HCT116 (cell line): Measurements from ENCODE around the gene PISD. TPM values are rescaled to one million over a fixed set of nuclear protein-coding genes. Genes with fewer than 3 reads are reported as not detected.
A peak's percentile ranks its signal among the peaks of the same experiment; 100 is the strongest.

ENCODE experiments used
- ATAC-seq: fragments of 200-7000 bp; cut with Tn5 transposase; 2 replicates; pipeline ENCODE4 v1.9.1; 2020; ENCODE audit warnings: mild to moderate bottlenecking, moderate library complexity
- BruUV-seq: library from RNA; stranded (reverse); fragments of 400-500 nt; replicated peaks from 2 replicates; lab custom pipeline; 2021; lab: Mats Ljungman, UMichigan
- CTCF ChIA-PET: fragments of 300-600 bp; sonication (Branson Sonifier 250); formaldehyde crosslinking; loops from one replicate; lab custom pipeline; 2021; ENCODE audit warnings: antibody characterized with exemption; lab: Charles Lee
- POLR2A ChIA-PET: fragments of 300-600, 350-600 bp; sonication (Branson Sonifier 250); formaldehyde crosslinking; loops from one replicate; lab custom pipeline; 2021; ENCODE audit warnings: antibody characterized with exemption; lab: Charles Lee
- RAD21 ChIA-PET, 2 experiments: fragments of 300-600 bp; sonication (Branson Sonifier 250); formaldehyde crosslinking; loops; one replicate each; lab custom pipeline; 2023; ENCODE audit warnings: low total read pairs in 2 of 2; ENCODE audit not compliant: uncharacterized antibody in 2 of 2, unreplicated experiment in 2 of 2, low non-redundant PET in 1 of 2; lab: Charles Lee
- DNase-seq: peaks from one replicate; pipeline ENCODE4 v3.0.0-alpha.2; 2010; ENCODE audit warnings: low read depth, low spot score
- H2AFZ ChIP-seq: fragments of 200-600 bp; shearing (Covaris generic), sonication (generic); 2 replicates; pipeline ENCODE4 v1.6.1; 2017; ENCODE audit warnings: low read depth, mixed run types, mixed read lengths, antibody characterized with exemption, low read length; ENCODE audit not compliant: poor library complexity, severe bottlenecking
- H3K27ac ChIP-seq: 2 replicates; pipeline ENCODE4 v1.5.1; 2012; ENCODE audit warnings: low read depth, low read length
- H3K27me3 ChIP-seq: fragments of 200-600 bp; sonication (generic); 2 replicates; pipeline ENCODE4 v1.6.1; 2016; ENCODE audit warnings: mixed run types, low read length, mixed read lengths; ENCODE audit not compliant: insufficient read depth
- H3K36me3 ChIP-seq, 2 experiments: fragments of 200-500 bp in 1 of 2; fragments of 200-600 bp in 1 of 2; sonication (Bioruptor generic) in 1 of 2; sonication (generic) in 1 of 2; 2 replicates each; pipeline versions ENCODE4 v1.5.1 to v1.6.1; 2014 to 2016; ENCODE audit warnings: low read length in 2 of 2, inconsistent platforms in 1 of 2, mixed read lengths in 1 of 2, mixed run types in 1 of 2; ENCODE audit not compliant: insufficient read depth in 2 of 2, control insufficient read depth in 1 of 2
- H3K4me1 ChIP-seq, 2 experiments: fragments of 200-600 bp in 1 of 2; sonication (generic) in 1 of 2; 2 replicates each; pipeline versions ENCODE4 v1.5.1 to v1.6.1; 2012 to 2017; ENCODE audit warnings: low read length in 2 of 2, inconsistent platforms in 1 of 2, mild to moderate bottlenecking in 1 of 2, mixed read lengths in 1 of 2, mixed run types in 1 of 2, moderate library complexity in 1 of 2; ENCODE audit not compliant: insufficient read depth in 2 of 2, control insufficient read depth in 1 of 2
- H3K4me2 ChIP-seq: fragments of 200-600 bp; sonication (generic); 2 replicates; pipeline ENCODE4 v1.6.1; 2017; ENCODE audit warnings: mixed run types, low read length, mixed read lengths
- H3K4me3 ChIP-seq, 2 experiments: fragments of 200-600 bp in 1 of 2; sonication (generic) in 1 of 2; replicated peaks in 1 of 2; 2 replicates each; pipeline ENCODE4 v1.5.1; 2011 to 2016; ENCODE audit warnings: low read length in 2 of 2, control low read depth in 1 of 2, low read depth in 1 of 2, mild to moderate bottlenecking in 1 of 2, mixed read lengths in 1 of 2, mixed run types in 1 of 2
- H3K79me2 ChIP-seq: fragments of 200-600 bp; sonication (generic); 2 replicates; pipeline ENCODE4 v1.6.1; 2017; ENCODE audit warnings: mild to moderate bottlenecking, mixed run types, low read length, moderate library complexity, mixed read lengths; ENCODE audit not compliant: insufficient read depth
- H3K9ac ChIP-seq: fragments of 200-600 bp; sonication (generic); 2 replicates; pipeline ENCODE4 v1.6.1; 2016; ENCODE audit warnings: low read length, mixed read lengths
- H3K9me2 ChIP-seq: fragments of 200-600 bp; sonication (generic), shearing (Covaris generic); 2 replicates; pipeline ENCODE4 v1.6.1; 2017; ENCODE audit warnings: mixed run types, mild to moderate bottlenecking, moderate library complexity; ENCODE audit not compliant: insufficient read depth
- H3K9me3 ChIP-seq, 2 experiments: fragments of 200-500 bp in 1 of 2; fragments of 200-600 bp in 1 of 2; sonication (Bioruptor generic) in 1 of 2; sonication (generic) in 1 of 2; 2 replicates each; pipeline ENCODE4 v1.6.1; 2014 to 2017; ENCODE audit warnings: low read length in 2 of 2, mixed read lengths in 2 of 2, inconsistent platforms in 1 of 2, low read depth in 1 of 2, mild to moderate bottlenecking in 1 of 2, mixed run types in 1 of 2, moderate library complexity in 1 of 2; ENCODE audit not compliant: control insufficient read depth in 1 of 2, insufficient read depth in 1 of 2
- H4K20me1 ChIP-seq: fragments of 200-600 bp; sonication (generic), shearing (Covaris generic); 2 replicates; pipeline ENCODE4 v1.6.1; 2017; ENCODE audit warnings: mixed run types, mild to moderate bottlenecking, moderate library complexity; ENCODE audit not compliant: insufficient read depth
- EGR1 ChIP-seq: IDR thresholded peaks from 2 replicates; pipeline ENCODE4 v1.6.1; 2012; ENCODE audit warnings: low read depth
- EZH2 ChIP-seq: fragments of 200-600 bp; sonication (generic); IDR thresholded peaks from 2 replicates; pipeline ENCODE4 v1.6.1; 2017; ENCODE audit warnings: antibody characterized with exemption, mixed run types
- POLR2AphosphoS5 ChIP-seq: IDR thresholded peaks from 2 replicates; pipeline ENCODE4 v1.6.1; 2011; ENCODE audit warnings: mild to moderate bottlenecking, low read depth, low read length, moderate library complexity
- RAD21 ChIP-seq: IDR thresholded peaks from 2 replicates; pipeline ENCODE4 v1.6.1; 2012; ENCODE audit warnings: low read depth, mild to moderate bottlenecking
- SIN3A ChIP-seq: IDR thresholded peaks from 2 replicates; pipeline ENCODE4 v1.6.1; 2012; ENCODE audit warnings: low read depth
- intact Hi-C: fragments of 100-400 bp; cut with micrococcal nuclease; formaldehyde crosslinking; loops from 2 replicates; pipeline ENCODE4 v1.10.0; 2022
- total RNA-seq: library from RNA; stranded (reverse); gene quantifications from one replicate; pipeline ENCODE4 v1.2.1, GENCODE V29; 2021; ENCODE audit not compliant: unreplicated experiment
- TF ChIP-seq, protein P1 (sequence below): IDR thresholded peaks from 2 replicates; pipeline ENCODE4 v1.6.1; 2011; ENCODE audit warnings: mild to moderate bottlenecking, low read length, moderate library complexity; ENCODE audit not compliant: insufficient replicate concordance; ENCODE audit errors: extremely low read depth
- TF ChIP-seq, protein P2 (sequence below), 3 experiments: fragments of 200-600 bp in 1 of 3; sonication (generic) in 1 of 3; IDR thresholded peaks in 2 of 3; conservative IDR thresholded peaks in 1 of 3; 2 replicates each; pipeline ENCODE4 v1.5.1; 2012 to 2017; ENCODE audit warnings: low read depth in 2 of 3, low read length in 2 of 3, antibody characterized with exemption in 1 of 3, borderline replicate concordance in 1 of 3, control low read depth in 1 of 3, mild to moderate bottlenecking in 1 of 3, mixed read lengths in 1 of 3, mixed run types in 1 of 3, moderate library complexity in 1 of 3; ENCODE audit not compliant: insufficient read depth in 1 of 3

The PISD gene
- total RNA-seq, 1 experiment from 2014 or later: 47.1 TPM

DNA sequence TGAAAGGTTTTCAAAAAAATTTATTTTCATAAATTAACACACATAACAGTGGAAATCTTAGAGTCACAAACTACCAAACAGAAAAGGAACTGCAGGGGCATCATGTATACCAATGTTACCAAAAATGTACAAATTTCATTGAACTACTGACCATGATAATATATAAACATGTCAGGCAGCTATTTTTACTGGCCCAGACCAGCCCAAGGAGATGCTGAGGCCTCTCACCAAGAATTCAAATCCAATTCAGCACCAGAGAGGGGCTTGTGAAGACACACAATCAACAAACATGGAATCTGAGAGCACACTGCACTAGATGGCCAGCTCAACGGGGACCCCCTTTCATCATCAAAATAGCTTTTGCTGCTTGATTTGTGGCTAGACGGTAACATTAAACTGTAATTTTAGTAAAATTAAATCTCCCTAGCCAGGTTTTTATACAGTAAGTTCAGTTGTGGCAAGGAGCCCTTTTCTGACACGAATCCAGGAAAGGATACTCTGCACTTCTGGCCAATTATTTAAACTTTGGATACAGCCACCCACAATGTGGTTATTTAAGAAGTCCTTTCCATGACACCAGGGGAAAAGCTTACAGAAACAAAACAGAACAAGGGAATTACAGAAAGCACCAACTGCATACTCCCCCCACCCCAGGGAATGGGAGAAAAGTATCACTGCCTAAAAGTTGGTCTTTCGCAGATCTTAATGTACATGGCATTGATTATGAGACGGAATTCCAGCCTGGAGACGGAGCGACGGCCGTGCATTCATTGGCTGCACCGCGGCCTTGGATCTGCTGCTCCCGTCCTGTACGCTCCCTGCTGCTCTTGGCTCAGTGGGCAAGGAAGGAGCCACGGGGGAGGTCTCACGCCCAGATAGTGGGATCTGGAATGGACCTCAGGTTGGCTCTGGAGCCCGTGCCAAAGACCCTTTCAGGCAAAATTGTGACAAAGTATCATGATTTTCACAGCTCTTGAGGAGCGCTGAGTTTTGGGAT is 19.6 kb upstream of the PISD start (continued):
- TF ChIP-seq EGR1 (no peak), EZH2 (no peak), POLR2AphosphoS5 (no peak)

DNA sequence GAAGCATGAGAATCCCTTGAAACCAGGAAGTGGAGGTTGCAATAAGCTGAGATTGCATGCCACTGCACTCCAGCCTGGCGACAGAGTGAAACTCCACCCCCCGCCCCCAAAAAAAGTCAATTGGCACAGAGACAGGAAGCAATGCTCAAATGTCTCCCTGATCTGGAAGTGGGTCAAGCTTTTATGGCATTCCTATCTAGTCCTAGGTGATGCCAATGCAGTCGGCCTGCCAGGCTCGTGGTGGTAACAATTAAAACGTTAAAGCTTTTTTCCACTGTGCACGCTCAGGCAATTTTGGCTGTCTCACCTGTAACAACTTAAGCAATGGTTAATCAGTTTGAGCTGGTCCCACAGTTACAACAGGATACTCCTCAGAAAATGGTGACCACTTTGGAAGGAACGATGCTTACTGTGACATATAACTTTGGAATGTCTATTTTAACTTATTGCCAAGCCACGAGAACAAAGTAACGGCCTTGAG is 18.9 kb upstream of the PISD start:
- H3K27ac ChIP-seq: peak overlapping the region; percentile 33; the same call in 1 of the 2 replicates
- H3K79me2 ChIP-seq: no peaks in the 10 kb centered on the region
- peak overlapping the region; percentile 1; the same call in 1 of the 2 replicates for H3K4me2 ChIP-seq
- H3K4me1 ChIP-seq: peaks cover 12 to 30% of the 10 kb centered on the region in 2 experiments
- H3K9me3 ChIP-seq: no peaks in the 10 kb centered on the region
- ChIA-PET POLR2A (no interaction called here), RAD21 (no interaction called here), CTCF (interaction anchor here (0.9 to 1.1 kb wide), 2 partner anchors 15 to 289 kb away, joined by 5 to 6 read pairs; no protein-coding TSS in a partner anchor)
- H4K20me1 ChIP-seq: no peaks in the 10 kb centered on the region
- H3K4me3 ChIP-seq: no peak overlapping the region
- H3K9ac ChIP-seq: no peak overlapping the region
- no peaks in the 10 kb centered on the region for H3K9me2 ChIP-seq
- BruUV-seq: no TSS peak
- TF ChIP-seq EGR1 (no peak), RAD21 (no peak), SIN3A (no peak)
- TF ChIP-seq, protein P1, sequence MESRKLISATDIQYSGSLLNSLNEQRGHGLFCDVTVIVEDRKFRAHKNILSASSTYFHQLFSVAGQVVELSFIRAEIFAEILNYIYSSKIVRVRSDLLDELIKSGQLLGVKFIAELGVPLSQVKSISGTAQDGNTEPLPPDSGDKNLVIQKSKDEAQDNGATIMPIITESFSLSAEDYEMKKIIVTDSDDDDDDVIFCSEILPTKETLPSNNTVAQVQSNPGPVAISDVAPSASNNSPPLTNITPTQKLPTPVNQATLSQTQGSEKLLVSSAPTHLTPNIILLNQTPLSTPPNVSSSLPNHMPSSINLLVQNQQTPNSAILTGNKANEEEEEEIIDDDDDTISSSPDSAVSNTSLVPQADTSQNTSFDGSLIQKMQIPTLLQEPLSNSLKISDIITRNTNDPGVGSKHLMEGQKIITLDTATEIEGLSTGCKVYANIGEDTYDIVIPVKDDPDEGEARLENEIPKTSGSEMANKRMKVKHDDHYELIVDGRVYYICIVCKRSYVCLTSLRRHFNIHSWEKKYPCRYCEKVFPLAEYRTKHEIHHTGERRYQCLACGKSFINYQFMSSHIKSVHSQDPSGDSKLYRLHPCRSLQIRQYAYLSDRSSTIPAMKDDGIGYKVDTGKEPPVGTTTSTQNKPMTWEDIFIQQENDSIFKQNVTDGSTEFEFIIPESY: no peak
- TF ChIP-seq, protein P2, sequence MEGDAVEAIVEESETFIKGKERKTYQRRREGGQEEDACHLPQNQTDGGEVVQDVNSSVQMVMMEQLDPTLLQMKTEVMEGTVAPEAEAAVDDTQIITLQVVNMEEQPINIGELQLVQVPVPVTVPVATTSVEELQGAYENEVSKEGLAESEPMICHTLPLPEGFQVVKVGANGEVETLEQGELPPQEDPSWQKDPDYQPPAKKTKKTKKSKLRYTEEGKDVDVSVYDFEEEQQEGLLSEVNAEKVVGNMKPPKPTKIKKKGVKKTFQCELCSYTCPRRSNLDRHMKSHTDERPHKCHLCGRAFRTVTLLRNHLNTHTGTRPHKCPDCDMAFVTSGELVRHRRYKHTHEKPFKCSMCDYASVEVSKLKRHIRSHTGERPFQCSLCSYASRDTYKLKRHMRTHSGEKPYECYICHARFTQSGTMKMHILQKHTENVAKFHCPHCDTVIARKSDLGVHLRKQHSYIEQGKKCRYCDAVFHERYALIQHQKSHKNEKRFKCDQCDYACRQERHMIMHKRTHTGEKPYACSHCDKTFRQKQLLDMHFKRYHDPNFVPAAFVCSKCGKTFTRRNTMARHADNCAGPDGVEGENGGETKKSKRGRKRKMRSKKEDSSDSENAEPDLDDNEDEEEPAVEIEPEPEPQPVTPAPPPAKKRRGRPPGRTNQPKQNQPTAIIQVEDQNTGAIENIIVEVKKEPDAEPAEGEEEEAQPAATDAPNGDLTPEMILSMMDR (IDR thresholded peaks at IDR 0.05 in 2 of 3, conservative IDR thresholded peaks at IDR 0.05 in 1 of 3; ENCODE audit: borderline replicate concordance in 1 of 3, insufficient read depth in 1 of 3, low read depth in 2 of 3, low read length in 2 of 3): no peak
- H3K36me3 ChIP-seq: peaks cover 6 to 15% of the 10 kb centered on the region in 2 experiments; a peak in 3 of 4 replicates
- ATAC-seq (no peak), DNase-seq (no peak)
- intact Hi-C loops: no loop called here
- H2AFZ ChIP-seq: no peak overlapping the region
- no peaks in the 10 kb centered on the region for H3K27me3 ChIP-seq
